ENCODE results near the gene FNDC5.

The FNDC5 gene

DNA sequence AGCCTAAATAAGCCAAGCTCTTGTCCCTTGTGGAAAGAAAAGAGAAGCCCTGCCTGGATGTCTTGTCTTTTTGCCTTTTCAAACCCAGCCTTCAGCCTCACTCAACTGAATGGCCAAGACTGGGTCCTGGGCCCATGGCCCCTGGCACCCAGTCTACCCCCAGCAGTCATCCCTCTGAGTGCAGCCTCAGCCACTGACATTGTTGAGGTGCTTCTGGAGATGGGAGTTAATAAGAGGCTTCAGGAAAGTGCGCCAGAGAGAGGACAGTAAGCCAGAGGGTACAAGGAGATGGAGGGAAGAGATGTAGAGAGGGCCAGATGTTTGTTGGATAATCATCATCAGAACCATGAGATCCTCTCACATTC, 6.8 kb downstream of the FNDC5 start:
- DNase-seq, result no peak

DNA sequence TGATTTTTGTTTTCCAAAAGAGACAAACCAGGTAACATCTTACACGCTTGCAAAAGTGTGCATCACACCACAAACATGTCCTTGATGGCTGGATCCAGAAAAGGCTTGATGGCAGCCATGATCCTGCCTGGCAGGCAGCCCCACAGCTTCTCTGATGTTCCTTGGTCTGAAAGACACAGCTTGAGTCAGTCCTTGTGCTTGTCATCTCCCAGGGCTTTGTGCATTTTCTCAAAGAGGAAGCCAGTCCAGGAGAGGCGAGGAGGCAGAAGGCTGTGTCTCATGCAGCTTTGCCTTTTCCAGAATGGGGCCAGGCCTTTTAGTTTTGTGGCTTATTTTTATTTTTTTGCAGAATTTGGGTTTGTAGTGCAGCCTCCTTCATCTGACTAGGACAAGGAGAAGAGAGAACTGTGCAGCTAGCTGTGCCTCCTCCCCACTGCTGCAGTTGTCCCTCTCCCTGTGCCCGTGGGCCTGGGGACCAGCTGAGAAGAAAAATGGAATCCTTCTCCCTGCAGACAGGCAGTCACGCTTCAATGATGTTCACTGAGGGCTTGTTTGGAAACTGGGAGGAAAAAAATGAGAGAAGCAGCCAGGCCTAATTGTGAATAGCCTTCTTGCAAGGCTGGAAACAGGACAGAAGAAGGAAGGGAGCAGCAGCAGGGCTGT, 7.4 kb downstream of the FNDC5 start:
- no peak for DNase-seq

DNA sequence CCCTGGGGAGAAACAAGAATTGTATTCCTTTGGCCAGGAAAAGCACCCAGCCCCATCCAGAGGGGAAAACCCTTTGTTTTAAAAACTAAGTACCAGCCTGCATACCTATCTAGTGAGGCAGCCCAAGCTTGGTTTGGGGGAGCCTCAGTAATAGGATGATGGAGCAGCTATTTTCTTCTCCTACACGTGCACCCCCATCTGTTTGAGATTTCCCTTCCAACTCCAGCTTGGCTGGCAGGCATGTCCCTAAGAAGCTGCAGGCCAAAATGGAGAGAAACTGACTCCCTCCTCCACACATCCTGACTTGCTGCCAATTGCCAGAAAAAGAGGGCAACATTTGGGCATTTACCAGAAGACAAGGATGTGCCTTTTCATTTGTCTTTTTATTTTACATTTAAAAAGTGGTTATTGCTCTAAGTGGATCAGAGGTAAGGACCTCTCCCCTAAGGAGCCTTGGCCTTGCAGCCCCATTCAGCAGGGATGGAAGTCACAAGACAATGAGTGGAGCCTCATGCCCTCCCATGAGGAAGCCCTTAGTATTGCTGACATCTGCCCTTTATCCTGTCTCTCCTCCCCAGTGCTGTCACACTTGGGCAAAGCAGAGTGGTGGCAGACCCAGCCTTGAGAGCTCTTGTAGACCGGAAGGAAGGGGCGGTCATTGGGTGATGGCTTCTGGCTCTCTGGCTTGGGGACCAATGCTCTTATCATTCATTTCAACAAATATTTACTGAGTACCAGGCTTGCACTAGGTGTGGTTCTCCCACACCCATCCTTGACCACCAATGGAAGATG, 8.6 kb downstream of the FNDC5 start:
- peak; percentile 19 for DNase-seq

- no peak for DNase-seq
Measured at GRCh38 chr1:32860566-32860965, 10.1 kb downstream of the FNDC5 start.

DNA sequence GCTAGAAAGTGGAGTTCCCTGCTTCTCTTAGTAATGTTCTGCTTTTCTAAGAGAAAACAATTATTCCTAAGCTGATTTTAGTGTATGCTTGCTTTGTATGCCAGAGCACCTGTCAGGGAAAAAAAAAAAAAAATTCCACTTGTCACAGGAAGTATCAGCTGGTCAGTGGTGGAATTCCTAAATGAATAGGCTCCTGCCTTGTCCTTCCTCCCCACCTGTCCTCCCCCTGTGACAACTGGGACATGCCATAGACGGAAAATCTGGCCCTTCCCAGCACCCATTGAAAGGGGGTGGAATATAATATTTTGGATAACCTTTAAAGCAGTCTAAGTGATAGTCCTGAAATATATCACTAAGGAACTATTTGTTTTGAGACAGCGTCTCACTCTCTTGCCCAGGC, 10.8 kb downstream of the FNDC5 start:
- no peak for DNase-seq

GRCh38 chr1:32858791-32859190, 11.9 kb downstream of the FNDC5 start:
- no peak for DNase-seq

- DNase-seq, result no peak
Measured at GRCh38 chr1:32858136-32858535, 12.6 kb downstream of the FNDC5 start.

- DNase-seq, result no peak
Measured at GRCh38 chr1:32855861-32856617, 14.7 kb downstream of the FNDC5 start.

DNA sequence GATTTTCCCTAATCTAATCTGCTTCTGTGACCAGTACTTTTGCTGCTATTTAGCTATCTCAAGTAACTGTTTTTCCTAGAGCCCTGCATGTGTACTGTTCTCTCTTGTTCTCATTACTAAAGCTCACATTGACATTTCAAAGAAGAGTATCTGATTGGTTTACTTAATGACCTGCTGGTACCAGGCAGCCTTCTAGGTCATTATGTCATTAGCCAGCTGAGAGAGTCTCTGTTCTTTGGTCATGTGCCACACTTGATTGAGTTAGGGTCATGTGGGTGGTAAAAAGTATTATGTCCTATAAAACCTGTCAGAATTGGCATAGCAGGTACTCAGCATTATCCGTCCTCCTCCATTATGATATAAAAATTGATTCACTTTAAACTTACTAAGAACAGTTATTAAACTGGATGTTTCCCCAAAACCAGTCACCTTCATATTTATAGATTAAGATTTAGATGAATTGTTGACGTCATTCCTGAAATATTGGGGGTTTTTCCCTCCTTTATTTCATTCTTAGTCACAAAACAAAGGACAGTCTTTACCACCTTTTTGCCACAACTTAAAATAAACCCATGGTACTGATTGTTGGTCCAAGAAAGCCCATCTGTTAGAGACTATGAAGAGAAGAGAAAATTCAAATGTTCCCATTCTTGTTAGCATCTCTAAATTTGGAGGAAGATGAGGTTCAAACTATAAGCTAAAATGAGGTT, 22.2 kb downstream of the FNDC5 start:
- no peak for DNase-seq

- no peak for DNase-seq
Measured at GRCh38 chr1:32831878-32832277, 38.8 kb downstream of the FNDC5 start.

DNA sequence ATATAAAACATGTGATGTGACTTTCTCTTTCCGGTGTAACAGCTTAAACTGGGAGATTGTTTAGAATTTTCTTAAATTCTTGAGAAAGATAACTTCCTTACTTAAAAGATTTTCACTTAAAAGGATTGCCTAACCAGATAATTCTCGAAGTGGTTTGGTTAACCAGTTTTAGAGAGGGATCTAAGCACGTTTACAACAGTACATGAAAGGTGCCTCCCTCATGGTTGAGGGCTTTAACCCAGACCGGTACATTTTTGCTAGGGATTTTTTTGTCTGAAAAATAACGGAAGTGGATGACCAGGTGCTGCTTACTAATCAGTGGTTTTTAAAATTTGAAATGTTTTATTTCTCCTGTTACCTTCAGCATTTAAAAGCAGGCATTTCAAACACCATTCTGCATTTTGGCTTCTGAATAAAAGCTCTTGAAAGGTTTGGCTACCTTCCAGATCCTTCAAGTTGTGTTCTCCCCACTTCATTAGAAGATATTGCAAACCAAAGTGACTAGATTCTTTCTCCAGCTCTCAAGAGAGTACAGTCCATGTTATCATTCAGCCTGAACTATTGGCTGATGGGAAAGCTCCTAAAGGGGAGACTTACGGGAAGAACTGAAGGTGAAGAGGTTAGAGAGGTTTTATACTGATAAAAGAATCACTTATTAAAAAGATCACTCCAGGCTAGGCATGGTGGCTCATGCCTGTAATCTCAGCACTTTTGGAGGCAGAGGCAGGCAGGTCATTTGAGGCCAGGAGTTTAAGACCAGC, 40.4 kb downstream of the FNDC5 start:
- no peak for DNase-seq

DNA sequence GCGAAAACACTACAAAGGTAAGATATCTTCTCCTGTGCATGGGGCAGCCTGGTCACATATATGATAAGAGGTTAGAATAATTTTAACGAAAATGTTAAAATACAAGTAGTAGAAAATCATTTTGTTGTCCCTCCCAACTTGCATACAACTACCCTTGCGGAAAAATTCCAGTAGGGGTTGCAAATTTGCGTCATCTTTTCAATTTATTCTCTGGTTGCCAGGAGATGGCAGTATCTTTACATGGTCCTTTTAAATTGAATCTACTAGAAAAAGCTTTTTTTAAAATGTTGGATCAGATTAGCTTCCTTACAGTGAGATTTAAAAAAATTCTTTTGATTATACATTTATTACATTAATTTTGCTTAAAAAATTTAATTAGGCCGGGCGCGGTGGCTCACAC, 42.4 kb downstream of the FNDC5 start:
- peak; percentile 10 for DNase-seq

DNA sequence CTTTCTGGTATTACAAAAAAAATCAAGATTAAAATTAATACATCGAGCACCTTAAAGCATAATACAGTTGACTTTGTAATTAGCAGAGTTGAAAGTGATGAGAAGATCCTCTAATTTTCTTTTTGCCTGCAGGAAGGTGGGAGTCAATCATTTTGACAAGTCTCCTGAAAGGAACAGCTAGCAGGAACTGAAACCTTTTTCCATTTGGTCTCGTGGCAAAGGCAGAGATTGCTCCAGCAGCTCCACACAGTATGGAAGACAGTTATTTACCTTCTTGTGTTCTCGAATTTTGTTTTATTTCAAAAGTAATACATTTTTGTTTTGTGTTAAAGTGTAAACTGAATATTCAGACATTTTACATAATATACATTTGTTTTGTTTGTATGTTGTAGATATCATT, 45.5 kb downstream of the FNDC5 start:
- DNase-seq, result no peak

DNA sequence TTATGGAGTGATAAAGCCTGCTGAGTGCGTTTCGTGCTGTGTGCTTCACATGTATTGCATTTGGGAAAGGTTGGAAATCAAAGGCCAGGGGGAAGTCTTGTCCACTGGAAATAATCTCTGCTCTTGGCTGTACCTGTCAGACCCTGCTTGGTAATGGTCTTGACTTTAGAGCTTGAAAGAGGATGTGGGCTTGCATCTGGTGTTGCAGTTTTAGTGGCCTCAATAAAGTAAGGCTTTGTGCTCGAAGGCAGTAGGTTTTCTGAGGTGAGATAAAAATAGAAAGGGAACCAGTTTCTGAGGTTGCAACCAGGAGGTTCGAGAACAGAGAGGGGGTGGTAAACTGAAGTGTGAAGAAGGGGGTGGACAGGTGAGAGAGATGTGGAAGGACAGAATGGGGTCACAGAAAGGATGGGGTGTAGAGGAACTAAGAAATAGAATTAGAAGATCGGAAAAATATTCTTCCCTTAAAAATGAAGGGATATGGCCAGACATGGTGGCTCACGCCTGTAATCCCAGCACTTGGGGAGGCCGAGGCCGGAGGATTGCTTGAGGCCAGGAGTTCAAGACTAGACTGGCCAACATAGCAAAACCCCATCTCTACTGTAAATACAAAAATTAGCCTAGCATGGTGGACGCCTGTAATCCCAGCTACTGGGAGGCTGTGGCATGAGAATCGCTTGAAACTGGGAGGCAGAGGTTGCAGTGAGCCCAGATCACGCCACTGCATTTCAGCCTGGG, 51.7 kb downstream of the FNDC5 start:
- no peak for DNase-seq

GRCh38 chr1:32817815-32818786, 52.6 kb downstream of the FNDC5 start:
- DNase-seq, result peak; percentile 55

DNA sequence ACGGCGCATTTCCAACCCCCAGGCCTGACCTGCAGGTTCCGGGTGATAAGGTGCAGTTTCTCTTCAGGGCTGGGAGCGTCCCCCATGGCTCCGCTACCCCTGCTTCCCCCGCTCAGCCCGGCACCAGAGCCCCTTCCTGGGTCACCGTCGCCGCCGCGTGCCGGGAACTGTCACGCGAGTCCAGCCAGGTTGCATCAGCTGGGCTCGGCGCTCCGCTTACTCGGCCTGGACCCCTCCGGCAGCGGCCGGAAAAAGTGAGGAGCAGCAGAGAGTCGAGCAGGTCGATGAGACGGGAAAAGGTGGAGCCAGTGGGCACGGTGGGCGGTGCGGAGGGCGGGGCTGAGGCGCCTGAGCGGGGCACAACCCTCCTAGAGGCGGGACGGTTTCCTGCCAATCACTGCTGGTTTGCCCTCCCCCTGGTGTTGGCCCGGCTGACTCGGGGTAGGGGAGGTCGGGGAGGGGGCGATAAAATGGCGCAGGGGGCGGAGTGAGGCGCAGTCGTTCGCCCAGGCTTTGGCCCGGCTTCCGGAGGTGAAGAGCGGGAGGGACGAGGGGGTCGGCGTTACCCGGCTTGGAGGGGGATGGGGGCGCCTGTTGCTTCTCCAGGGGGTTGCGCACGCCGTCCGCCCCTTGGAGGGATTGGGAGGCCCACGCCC, 53.4 kb downstream of the FNDC5 start, which contains the start of the genes S100PBP and YARS1:
Gene S100PBP (plus strand): TSS at position 495 of the 656 bp plus-strand sequence. CDS start 8,447 bp downstream, outside the sequence.
Gene YARS1 (minus strand): TSS at position 200 of the 656 bp plus-strand sequence. CDS start 114 bp downstream, at position 86.
- peak; percentile 98 for DNase-seq

DNA sequence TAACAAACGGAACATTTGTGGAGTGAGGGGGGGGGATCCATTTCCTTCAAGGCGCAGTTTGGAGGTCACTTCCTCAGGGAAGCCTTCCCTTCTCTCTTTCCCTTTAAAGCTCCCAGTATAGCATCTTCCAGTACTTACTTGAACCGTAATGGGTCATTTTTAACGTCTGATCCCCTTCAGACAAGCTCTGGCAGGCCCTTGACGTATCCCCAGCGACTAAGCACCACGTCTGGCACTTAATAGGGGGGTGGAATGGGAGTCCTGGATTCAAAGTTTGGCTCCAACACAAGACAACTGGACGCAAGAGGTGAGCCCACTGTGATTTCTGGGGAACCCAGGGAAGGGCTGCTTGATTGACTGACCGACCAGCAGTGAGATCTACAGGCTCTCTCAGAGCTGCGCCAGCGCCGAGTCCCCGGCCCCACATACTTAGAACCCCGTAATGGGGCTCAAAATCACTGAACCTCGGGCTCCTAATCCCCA, 54.0 kb downstream of the FNDC5 start:
- DNase-seq, result peak; percentile 45

- no peak for DNase-seq
Measured at GRCh38 chr1:32813941-32814739, 56.6 kb downstream of the FNDC5 start.

Measured in midbrain (tissue), 1 donor.